ENCODE data around the gene SCARF1. TPM values are rescaled to one million over a fixed set of nuclear protein-coding genes. Genes with fewer than 3 reads are reported as not detected.

SCARF1 gene
- polyA plus RNA-seq, 3 donors: 5.2 to 23.4 (median 6.3) TPM

- peak; percentile 54 to 76 (median 74) for DNase-seq
- 51% methylated on average over 17 of the region's 20 CpGs for WGBS (ENCODE audit: insufficient coverage)
- H2AFZ ChIP-seq (ENCODE audit: insufficient read depth, low read depth, low read length, poor library complexity, severe bottlenecking): no peak overlapping the region
- peaks cover 51% of the 10 kb centered on the region for H3K4me1 Mint-ChIP-seq
- TF ChIP-seq CTCF (IDR thresholded peaks at IDR 0.05): no peak
- H3K9ac ChIP-seq (ENCODE audit: insufficient read depth, low read length, poor library complexity, severe bottlenecking): no peak overlapping the region
- peaks cover 30% of the 10 kb centered on the region for H3K79me2 ChIP-seq (ENCODE audit: insufficient read depth, low read length)
- peak overlapping the region; percentile 15 to 93 (median 85) for H3K27ac Mint-ChIP-seq
- no peak overlapping the region for H3K4me3 ChIP-seq (replicated peaks in 1 of 3; ENCODE audit: low read depth in 2 of 3, low read length in 3 of 3)
- peaks cover 88 to 98% of the 10 kb centered on the region in 2 donors for H3K36me3 Mint-ChIP-seq
- peaks cover 63% of the 10 kb centered on the region for H4K20me1 ChIP-seq (ENCODE audit: insufficient read depth, low read length)
- intact Hi-C loops (cut with micrococcal nuclease): no loop called here
- H3K4me3 Mint-ChIP-seq: peak overlapping the region; percentile 47 to 62
- H3K27ac ChIP-seq (ENCODE audit: low read depth in 1 of 2, low read length in 2 of 2): peak overlapping the region; percentile 38 to 47
- H3K9me3 ChIP-seq (replicated peaks in 1 of 2; ENCODE audit: control insufficient read depth in 1 of 2, insufficient read depth in 1 of 2, low read length in 2 of 2): no peaks in the 10 kb centered on the region
- peaks cover 39 to 52% of the 10 kb centered on the region in 2 donors for H3K4me1 ChIP-seq (ENCODE audit: control insufficient read depth in 1 of 2, insufficient read depth in 2 of 2, low read length in 2 of 2)
- no peak overlapping the region for H3K4me2 ChIP-seq (replicated peaks; ENCODE audit: extremely low read depth, low read length, poor library complexity, severe bottlenecking)
- H3K27me3 ChIP-seq (ENCODE audit: control insufficient read depth in 2 of 2, insufficient read depth in 2 of 2, low read length in 2 of 2): no peaks in the 10 kb centered on the region
- H3K9me3 Mint-ChIP-seq: peaks cover 0 to 4% (median 0%) of the 10 kb centered on the region in 7 donors
- H3K27me3 Mint-ChIP-seq (ENCODE audit: low read depth in 3 of 3): peaks cover 0 to 2% (median 0%) of the 10 kb centered on the region in 3 donors
- H3K36me3 ChIP-seq (replicated peaks in 1 of 2; ENCODE audit: control insufficient read depth in 1 of 2, insufficient read depth in 2 of 2, low read length in 2 of 2): peaks cover 67 to 90% of the 10 kb centered on the region in 2 donors
These were observed 27.8 kb downstream of the SCARF1 start for GRCh38 chr17:1617620-1618174.

GRCh38 chr17:1616101-1616500, 29.4 kb downstream of the SCARF1 start:
- WGBS (ENCODE audit: insufficient coverage): 85% methylated on average over 10 of the region's 13 CpGs
- H3K27me3 Mint-ChIP-seq (ENCODE audit: low read depth in 3 of 3): peaks cover 0 to 2% (median 0%) of the 10 kb centered on the region in 3 donors
- H3K27me3 ChIP-seq (ENCODE audit: control insufficient read depth in 2 of 2, insufficient read depth in 2 of 2, low read length in 2 of 2): no peaks in the 10 kb centered on the region
- no peak for TF ChIP-seq CTCF (IDR thresholded peaks at IDR 0.05)
- H3K36me3 Mint-ChIP-seq: peaks cover 86 to 98% of the 10 kb centered on the region in 2 donors
- H3K4me1 ChIP-seq (ENCODE audit: control insufficient read depth in 1 of 2, insufficient read depth in 2 of 2, low read length in 2 of 2): peaks cover 55 to 68% of the 10 kb centered on the region in 2 donors
- H3K9me3 Mint-ChIP-seq: peaks cover 0 to 4% (median 0%) of the 10 kb centered on the region in 7 donors
- peaks cover 67% of the 10 kb centered on the region for H3K4me1 Mint-ChIP-seq
- no peak overlapping the region for H2AFZ ChIP-seq (ENCODE audit: insufficient read depth, low read depth, low read length, poor library complexity, severe bottlenecking)
- no peak overlapping the region for H3K4me3 Mint-ChIP-seq
- peaks cover 20% of the 10 kb centered on the region for H3K79me2 ChIP-seq (ENCODE audit: insufficient read depth, low read length)
- H3K36me3 ChIP-seq (replicated peaks in 1 of 2; ENCODE audit: control insufficient read depth in 1 of 2, insufficient read depth in 2 of 2, low read length in 2 of 2): peaks cover 61 to 87% of the 10 kb centered on the region in 2 donors
- H3K9ac ChIP-seq (ENCODE audit: insufficient read depth, low read length, poor library complexity, severe bottlenecking): no peak overlapping the region
- H4K20me1 ChIP-seq (ENCODE audit: insufficient read depth, low read length): peaks cover 49% of the 10 kb centered on the region
- intact Hi-C loops (cut with micrococcal nuclease): no loop called here
- H3K4me2 ChIP-seq (replicated peaks; ENCODE audit: extremely low read depth, low read length, poor library complexity, severe bottlenecking): no peak overlapping the region
- H3K4me3 ChIP-seq (replicated peaks in 1 of 3; ENCODE audit: low read depth in 2 of 3, low read length in 3 of 3): no peak overlapping the region
- DNase-seq: no peak
- peak overlapping the region in 1 of 2 donors; percentile 44 for H3K27ac ChIP-seq (ENCODE audit: low read depth in 1 of 2, low read length in 2 of 2)
- no peaks in the 10 kb centered on the region for H3K9me3 ChIP-seq (replicated peaks in 1 of 2; ENCODE audit: control insufficient read depth in 1 of 2, insufficient read depth in 1 of 2, low read length in 2 of 2)
- peak overlapping the region in 2 of 7 donors; percentile 37 to 46 for H3K27ac Mint-ChIP-seq

Measured in CD14-positive monocyte (primary cell).